ENCODE data around the gene RGL2. TPM values are rescaled to one million over a fixed set of nuclear protein-coding genes. Genes with fewer than 3 reads are reported as not detected.
"Not testable (repeated sequence)": the region's sequence is repeated elsewhere in the genome, so short reads cannot be mapped to it uniquely, and the experiment has no call there.

The RGL2 gene, protein sequence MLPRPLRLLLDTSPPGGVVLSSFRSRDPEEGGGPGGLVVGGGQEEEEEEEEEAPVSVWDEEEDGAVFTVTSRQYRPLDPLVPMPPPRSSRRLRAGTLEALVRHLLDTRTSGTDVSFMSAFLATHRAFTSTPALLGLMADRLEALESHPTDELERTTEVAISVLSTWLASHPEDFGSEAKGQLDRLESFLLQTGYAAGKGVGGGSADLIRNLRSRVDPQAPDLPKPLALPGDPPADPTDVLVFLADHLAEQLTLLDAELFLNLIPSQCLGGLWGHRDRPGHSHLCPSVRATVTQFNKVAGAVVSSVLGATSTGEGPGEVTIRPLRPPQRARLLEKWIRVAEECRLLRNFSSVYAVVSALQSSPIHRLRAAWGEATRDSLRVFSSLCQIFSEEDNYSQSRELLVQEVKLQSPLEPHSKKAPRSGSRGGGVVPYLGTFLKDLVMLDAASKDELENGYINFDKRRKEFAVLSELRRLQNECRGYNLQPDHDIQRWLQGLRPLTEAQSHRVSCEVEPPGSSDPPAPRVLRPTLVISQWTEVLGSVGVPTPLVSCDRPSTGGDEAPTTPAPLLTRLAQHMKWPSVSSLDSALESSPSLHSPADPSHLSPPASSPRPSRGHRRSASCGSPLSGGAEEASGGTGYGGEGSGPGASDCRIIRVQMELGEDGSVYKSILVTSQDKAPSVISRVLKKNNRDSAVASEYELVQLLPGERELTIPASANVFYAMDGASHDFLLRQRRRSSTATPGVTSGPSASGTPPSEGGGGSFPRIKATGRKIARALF
- 10 to 100 TPM; 33.1 to 49.8 (median 43.7) TPM for total RNA-seq

GRCh38 chr6:33298773-33299236 lies at the start of gene RGL2:
TSS of gene RGL2 (minus strand) at chr6:33298942. CDS start at chr6:33298610, 332 bp downstream.
- no peaks in the 10 kb centered on the region for H3K27me3 ChIP-seq
- H3K27ac ChIP-seq, result peak within 1 kb of the TSS; percentile 90 to 98 (median 97)
- peaks cover 0 to 60% (median 17%) of the 10 kb centered on the region in 3 donors for H3K36me3 ChIP-seq
- peak within 1 kb of the TSS; percentile 68 to 85 (median 77) for H3K4me3 ChIP-seq
- TF ChIP-seq, protein P1, sequence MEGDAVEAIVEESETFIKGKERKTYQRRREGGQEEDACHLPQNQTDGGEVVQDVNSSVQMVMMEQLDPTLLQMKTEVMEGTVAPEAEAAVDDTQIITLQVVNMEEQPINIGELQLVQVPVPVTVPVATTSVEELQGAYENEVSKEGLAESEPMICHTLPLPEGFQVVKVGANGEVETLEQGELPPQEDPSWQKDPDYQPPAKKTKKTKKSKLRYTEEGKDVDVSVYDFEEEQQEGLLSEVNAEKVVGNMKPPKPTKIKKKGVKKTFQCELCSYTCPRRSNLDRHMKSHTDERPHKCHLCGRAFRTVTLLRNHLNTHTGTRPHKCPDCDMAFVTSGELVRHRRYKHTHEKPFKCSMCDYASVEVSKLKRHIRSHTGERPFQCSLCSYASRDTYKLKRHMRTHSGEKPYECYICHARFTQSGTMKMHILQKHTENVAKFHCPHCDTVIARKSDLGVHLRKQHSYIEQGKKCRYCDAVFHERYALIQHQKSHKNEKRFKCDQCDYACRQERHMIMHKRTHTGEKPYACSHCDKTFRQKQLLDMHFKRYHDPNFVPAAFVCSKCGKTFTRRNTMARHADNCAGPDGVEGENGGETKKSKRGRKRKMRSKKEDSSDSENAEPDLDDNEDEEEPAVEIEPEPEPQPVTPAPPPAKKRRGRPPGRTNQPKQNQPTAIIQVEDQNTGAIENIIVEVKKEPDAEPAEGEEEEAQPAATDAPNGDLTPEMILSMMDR (IDR thresholded peaks at IDR 0.05), result no peak
- TF ChIP-seq POLR2A (IDR thresholded peaks at IDR 0.05), result no peak
- peaks cover 3 to 46% (median 11%) of the 10 kb centered on the region in 4 donors for H3K4me1 ChIP-seq
- peak; percentile 73 to 82 for DNase-seq (ENCODE audit: low spot score in 2 of 2)
- WGBS, 2 donors, result 0 to 1% methylated on average over 25 to 27 of the region's 34 CpGs
- H3K9me3 ChIP-seq, result no peaks in the 10 kb centered on the region

DNA sequence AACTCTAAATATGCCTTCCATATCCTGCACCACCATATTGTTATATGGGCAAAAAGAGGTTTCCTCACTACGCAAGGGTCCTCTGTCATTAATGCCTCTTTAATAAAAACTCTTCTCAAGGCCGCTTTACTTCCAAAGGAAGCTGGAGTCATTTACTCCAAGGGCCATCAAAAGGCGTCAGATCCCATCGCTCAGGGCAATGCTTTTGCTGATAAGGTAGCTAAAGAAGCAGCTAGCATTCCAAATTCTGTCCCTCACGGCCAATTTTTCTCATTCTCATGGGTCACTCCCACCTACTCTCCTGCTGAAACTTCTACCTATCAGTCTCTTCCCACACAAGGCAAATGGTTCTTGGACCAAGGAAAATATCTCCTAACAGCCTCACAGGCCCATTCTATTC lies 49.1 kb upstream of the RGL2 start:
- WGBS, 2 donors, result 86 to 87% methylated on average over 5 of the region's 5 CpGs
- no peak for TF ChIP-seq EP300 (IDR thresholded peaks at IDR 0.05)
- TF ChIP-seq, protein P1 (IDR thresholded peaks at IDR 0.05), result no peak
- no peak for TF ChIP-seq POLR2A (IDR thresholded peaks at IDR 0.05)
- no peak overlapping the region for H3K4me3 ChIP-seq

DNA sequence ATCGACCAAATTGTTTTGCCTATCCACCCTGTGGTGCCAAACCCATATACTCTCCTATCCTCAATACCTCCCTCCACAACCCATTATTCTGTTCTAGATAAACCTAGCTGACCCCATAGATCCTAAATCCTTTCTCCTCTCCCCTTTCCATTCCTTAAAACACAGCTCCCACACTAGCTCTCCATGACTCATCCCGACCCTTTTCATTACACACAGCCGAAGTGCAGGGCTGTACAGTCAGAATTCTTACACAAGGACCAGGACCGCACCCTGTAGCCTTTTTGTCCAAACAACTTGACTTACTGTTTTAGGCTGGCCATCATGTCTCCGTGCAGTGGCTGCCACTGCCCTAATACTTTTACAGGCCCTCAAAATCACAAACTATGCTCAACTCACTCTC lies 48.2 kb upstream of the RGL2 start:
- 83 to 86% methylated on average over 5 of the region's 5 CpGs for WGBS, 2 donors
- not testable (repeated sequence) for H3K9me3 ChIP-seq; H3K27ac ChIP-seq; DNase-seq (ENCODE audit: low spot score in 2 of 2); H3K4me3 ChIP-seq; H3K36me3 ChIP-seq; H3K27me3 ChIP-seq
- peaks cover 0 to 13% (median 7%) of the 10 kb centered on the region in 4 donors for H3K4me1 ChIP-seq

More for the DNA sequence above, 49.1 kb upstream of the RGL2 start:
- Histone ChIP-seq H3K9me3 (no peaks in the 10 kb centered on the region), H3K27ac (no peak overlapping the region), H3K27me3 (no peaks in the 10 kb centered on the region), H3K36me3 (no peaks in the 10 kb centered on the region), H3K4me1 (peaks cover 0 to 13% (median 7%) of the 10 kb centered on the region in 4 donors)
- DNase-seq (ENCODE audit: low spot score in 2 of 2), result no peak

GRCh38 chr6:33344701-33345697 lies 46.3 kb upstream of the RGL2 start:
- Histone ChIP-seq H3K4me1 (peaks cover 0 to 13% (median 7%) of the 10 kb centered on the region in 4 donors), H3K36me3 (no peaks in the 10 kb centered on the region), H3K9me3 (no peaks in the 10 kb centered on the region), H3K4me3 (peak overlapping the region in 1 of 4 donors; percentile 9), H3K27me3 (no peaks in the 10 kb centered on the region), H3K27ac (peak overlapping the region in 3 of 4 donors; percentile 50)
- WGBS, 2 donors, result 16% methylated on average over 22 of the region's 22 CpGs
- TF ChIP-seq POLR2A (IDR thresholded peaks at IDR 0.05) (no peak), EP300 (IDR thresholded peaks at IDR 0.05) (peak in 1 of 2 donors; percentile 20)
- TF ChIP-seq, protein P1 (IDR thresholded peaks at IDR 0.05), result peak; percentile 53 to 76 (median 68)
- DNase-seq (ENCODE audit: low spot score in 2 of 2), result peak; percentile 33 to 65

All from tibial nerve (tissue), 4 donors.